IMR-90 (cell line): ENCODE measurements around the gene CEBPG. TPM values are rescaled to one million over a fixed set of nuclear protein-coding genes. Genes with fewer than 3 reads are reported as not detected.
A peak's percentile ranks its signal among the peaks of the same experiment; 100 is the strongest.

Source experiments
- ATAC-seq: fragments of 200-7000 bp; cut with Tn5 transposase; 2 replicates; pipeline ENCODE4 v1.9.1; 2020; ENCODE audit warnings: low read depth, mild to moderate bottlenecking, moderate library complexity
- BruUV-seq: library from RNA; stranded (reverse); fragments of 400-500 nt; replicated peaks from 2 replicates; lab custom pipeline; 2021; lab: Mats Ljungman, UMichigan
- CTCF ChIA-PET: fragments of 300-600 bp; formaldehyde crosslinking; extraction: SDS; loops from one replicate; lab custom pipeline; 2021; ENCODE audit warnings: antibody characterized with exemption; lab: Yijun Ruan, JAX
- POLR2A ChIA-PET: fragments of 300-600 bp; sonication (Branson Sonifier 250); formaldehyde crosslinking; loops from one replicate; lab custom pipeline; 2022; ENCODE audit warnings: antibody characterized with exemption; ENCODE audit not compliant: unreplicated experiment; lab: Charles Lee
- DNase-seq: peaks from one replicate; pipeline ENCODE4 v3.0.0; 2013
- H2AFZ ChIP-seq: replicated peaks from 2 replicates; pipeline ENCODE3; 2013; ENCODE audit warnings: low read length, mild to moderate bottlenecking; ENCODE audit not compliant: poor library complexity
- H2AK5ac ChIP-seq: 2 replicates; pipeline ENCODE4 v1.6.1; 2013; ENCODE audit warnings: low read depth, low read length, inconsistent platforms
- H2AK9ac ChIP-seq: replicated peaks from 2 replicates; pipeline ENCODE3; 2013; ENCODE audit warnings: mild to moderate bottlenecking, low read depth, low read length, moderate library complexity; ENCODE audit not compliant: poor library complexity
- H2BK120ac ChIP-seq: 2 replicates; pipeline ENCODE4 v1.6.1; 2013; ENCODE audit warnings: low read depth, low read length, inconsistent platforms
- H2BK15ac ChIP-seq: 3 replicates; pipeline ENCODE4 v1.6.1; 2013; ENCODE audit warnings: low read depth, low read length, inconsistent platforms
- H2BK20ac ChIP-seq: 2 replicates; pipeline ENCODE4 v1.6.1; 2013; ENCODE audit warnings: low read depth, mild to moderate bottlenecking, inconsistent platforms, low read length, moderate library complexity
- H2BK5ac ChIP-seq: 2 replicates; pipeline ENCODE4 v1.6.1; 2013; ENCODE audit warnings: mild to moderate bottlenecking, low read depth, low read length, inconsistent platforms; ENCODE audit not compliant: poor library complexity, severe bottlenecking
- H3K14ac ChIP-seq: replicated peaks from 2 replicates; pipeline ENCODE4 v1.6.1; 2013; ENCODE audit warnings: low read depth, low read length, inconsistent platforms
- H3K18ac ChIP-seq: 2 replicates; pipeline ENCODE4 v1.6.1; 2013; ENCODE audit warnings: low read depth, low read length, control low read depth
- H3K23ac ChIP-seq: 2 replicates; pipeline ENCODE4 v1.6.1; 2013; ENCODE audit warnings: low read depth, low read length, inconsistent platforms
- H3K27ac ChIP-seq: 2 replicates; pipeline ENCODE4 v1.5.1; 2013; ENCODE audit warnings: mild to moderate bottlenecking, control low read depth, low read length; ENCODE audit not compliant: insufficient read depth
- H3K27me3 ChIP-seq: 2 replicates; pipeline ENCODE4 v1.6.1; 2013; ENCODE audit warnings: low read length; ENCODE audit not compliant: control insufficient read depth, insufficient read depth
- H3K36me3 ChIP-seq: 2 replicates; pipeline ENCODE4 v1.6.1; 2013; ENCODE audit warnings: low read length, mixed read lengths; ENCODE audit not compliant: control insufficient read depth, insufficient read depth
- H3K4ac ChIP-seq: 2 replicates; pipeline ENCODE4 v1.6.1; 2013; ENCODE audit warnings: low read depth, low read length, inconsistent platforms
- H3K4me1 ChIP-seq: 2 replicates; pipeline ENCODE4 v1.6.1; 2013; ENCODE audit warnings: low read length, mixed read lengths; ENCODE audit not compliant: control insufficient read depth, insufficient read depth
- H3K4me2 ChIP-seq: 2 replicates; pipeline ENCODE4 v1.6.1; 2013; ENCODE audit warnings: low read depth, mild to moderate bottlenecking, control low read depth, low read length, moderate library complexity
- H3K4me3 ChIP-seq: 2 replicates; pipeline ENCODE4 v1.5.1; 2013; ENCODE audit warnings: low read depth, mild to moderate bottlenecking, control low read depth, low read length, moderate library complexity; ENCODE audit not compliant: insufficient read depth
- H3K56ac ChIP-seq: 2 replicates; pipeline ENCODE4 v1.6.1; 2013; ENCODE audit warnings: low read length, inconsistent platforms; ENCODE audit not compliant: insufficient read depth; ENCODE audit errors: extremely low read depth
- H3K79me1 ChIP-seq, 2 experiments: 2 replicates each; pipeline ENCODE4 v1.6.1; 2013; ENCODE audit warnings: low read length in 2 of 2, inconsistent platforms in 1 of 2, low read depth in 1 of 2
- H3K9ac ChIP-seq: 2 replicates; pipeline ENCODE4 v1.6.1; 2013; ENCODE audit warnings: low read depth, low read length, control low read depth
- H3K9me1 ChIP-seq: 2 replicates; pipeline ENCODE4 v1.6.1; 2013; ENCODE audit warnings: low read length, inconsistent platforms; ENCODE audit not compliant: insufficient read depth
- H3K9me3 ChIP-seq: 2 replicates; pipeline ENCODE4 v1.6.1; 2013; ENCODE audit warnings: low read length; ENCODE audit not compliant: control insufficient read depth, insufficient read depth
- H4K20me1 ChIP-seq: 2 replicates; pipeline ENCODE4 v1.6.1; 2013; ENCODE audit warnings: low read length, inconsistent platforms; ENCODE audit not compliant: insufficient read depth
- H4K5ac ChIP-seq: 2 replicates; pipeline ENCODE4 v1.6.1; 2013; ENCODE audit warnings: mild to moderate bottlenecking, low read depth, low read length, control low read depth
- H4K8ac ChIP-seq, 2 experiments: 2 replicates each; pipeline ENCODE4 v1.6.1; 2013; ENCODE audit warnings: low read depth in 2 of 2, low read length in 2 of 2, control low read depth in 1 of 2, inconsistent platforms in 1 of 2
- H4K91ac ChIP-seq: 2 replicates; pipeline ENCODE4 v1.6.1; 2013; ENCODE audit warnings: low read depth, low read length, inconsistent platforms; ENCODE audit not compliant: insufficient read depth
- CEBPB ChIP-seq: IDR thresholded peaks from 2 replicates; pipeline ENCODE4 v1.6.1; 2012; ENCODE audit warnings: low read depth, low read length, improper control_type of control experiment
- CHD1 ChIP-seq: IDR thresholded peaks from 2 replicates; pipeline ENCODE4 v1.6.1; 2012; ENCODE audit warnings: low read depth, low read length, improper control_type of control experiment
- CTCF ChIP-seq: conservative IDR thresholded peaks from 2 replicates; pipeline ENCODE4 v1.5.1; 2012; ENCODE audit warnings: mild to moderate bottlenecking, low read depth, low read length, improper control_type of control experiment
- ELK1 ChIP-seq: fragments of 150-350 bp; IDR thresholded peaks from 2 replicates; pipeline ENCODE4 v1.6.1; 2016; ENCODE audit warnings: low read depth, mild to moderate bottlenecking, low read length, moderate library complexity, borderline replicate concordance
- FOS ChIP-seq: fragments of 150-350 bp; IDR thresholded peaks from 2 replicates; pipeline ENCODE4 v1.6.1; 2016; ENCODE audit warnings: low read depth, low read length
- MAFK ChIP-seq: IDR thresholded peaks from 2 replicates; pipeline ENCODE4 v1.6.1; 2012; ENCODE audit warnings: low read depth, low read length, improper control_type of control experiment
- MAZ ChIP-seq: IDR thresholded peaks from 2 replicates; pipeline ENCODE4 v1.6.1; 2012; ENCODE audit warnings: low read depth, mild to moderate bottlenecking, low read length, improper control_type of control experiment, moderate library complexity, borderline replicate concordance
- MXI1 ChIP-seq: IDR thresholded peaks from 2 replicates; pipeline ENCODE4 v1.6.1; 2012; ENCODE audit warnings: low read depth, mild to moderate bottlenecking, low read length, moderate library complexity, borderline replicate concordance
- POLR2A ChIP-seq: IDR thresholded peaks from 2 replicates; pipeline ENCODE4 v1.6.1; 2012; ENCODE audit warnings: mild to moderate bottlenecking, low read depth, low read length
- RCOR1 ChIP-seq: IDR thresholded peaks from 2 replicates; pipeline ENCODE4 v1.6.1; 2012; ENCODE audit warnings: mild to moderate bottlenecking, low read length, improper control_type of control experiment; ENCODE audit not compliant: insufficient replicate concordance
- RFX5 ChIP-seq: IDR thresholded peaks from 2 replicates; pipeline ENCODE4 v1.8.0; 2012; ENCODE audit warnings: low read depth, mild to moderate bottlenecking, low read length, moderate library complexity
- SMC3 ChIP-seq: fragments of 150-350 bp; IDR thresholded peaks from 2 replicates; pipeline ENCODE4 v1.6.1; 2016; ENCODE audit warnings: low read depth, mild to moderate bottlenecking, antibody characterized with exemption, low read length, moderate library complexity
- WGBS, 2 experiments: methylation state at CpG; one replicate each; pipeline versions ENCODE4 v1.1.5 to v1.1.7; 2013; ENCODE audit warnings: missing lambda C conversion rate in 2 of 2; ENCODE audit not compliant: insufficient read length in 1 of 2; ENCODE audit errors: extremely low coverage in 2 of 2; 5-methylcytosine and 5-hydroxymethylcytosine counted together
- dilution Hi-C: fragments of 300-500 bp; cut with HindIII; formaldehyde crosslinking; loops from one replicate; pipeline ENCODE4 v1.14.3; 2018; ENCODE audit warnings: low sequenced_read_pairs; ENCODE audit not compliant: unreplicated experiment
- in situ Hi-C: fragments of 300-500 bp; cut with MboI; formaldehyde crosslinking; loops from 3 replicates; pipeline ENCODE4 v1.14.3; 2019; ENCODE audit warnings: low sequenced_read_pairs, inconsistent platforms, mixed read lengths
- intact Hi-C: fragments of 100-400 bp; cut with micrococcal nuclease; formaldehyde crosslinking; loops from 2 replicates; pipeline ENCODE4 v1.10.0; 2022
- polyA plus RNA-seq, 3 experiments: library from polyadenylated mRNA; depleted of rRNA; stranded (reverse); fragments of >200 nt; gene quantifications; 2 replicates each; pipeline ENCODE4 v1.2.3, GENCODE V29; 2012; ENCODE audit warnings: low replicate concordance in 1 of 3
- total RNA-seq: library from RNA; depleted of rRNA; stranded (reverse); fragments of >200 nt; gene quantifications from 2 replicates; pipeline ENCODE4 v1.2.3, GENCODE V29; 2012

Gene CEBPG
- total and polyA plus RNA-seq, 2 of the 4 experiments (the other 2 are of a cell fraction) = 9.2 to 14.3 TPM

DNA sequence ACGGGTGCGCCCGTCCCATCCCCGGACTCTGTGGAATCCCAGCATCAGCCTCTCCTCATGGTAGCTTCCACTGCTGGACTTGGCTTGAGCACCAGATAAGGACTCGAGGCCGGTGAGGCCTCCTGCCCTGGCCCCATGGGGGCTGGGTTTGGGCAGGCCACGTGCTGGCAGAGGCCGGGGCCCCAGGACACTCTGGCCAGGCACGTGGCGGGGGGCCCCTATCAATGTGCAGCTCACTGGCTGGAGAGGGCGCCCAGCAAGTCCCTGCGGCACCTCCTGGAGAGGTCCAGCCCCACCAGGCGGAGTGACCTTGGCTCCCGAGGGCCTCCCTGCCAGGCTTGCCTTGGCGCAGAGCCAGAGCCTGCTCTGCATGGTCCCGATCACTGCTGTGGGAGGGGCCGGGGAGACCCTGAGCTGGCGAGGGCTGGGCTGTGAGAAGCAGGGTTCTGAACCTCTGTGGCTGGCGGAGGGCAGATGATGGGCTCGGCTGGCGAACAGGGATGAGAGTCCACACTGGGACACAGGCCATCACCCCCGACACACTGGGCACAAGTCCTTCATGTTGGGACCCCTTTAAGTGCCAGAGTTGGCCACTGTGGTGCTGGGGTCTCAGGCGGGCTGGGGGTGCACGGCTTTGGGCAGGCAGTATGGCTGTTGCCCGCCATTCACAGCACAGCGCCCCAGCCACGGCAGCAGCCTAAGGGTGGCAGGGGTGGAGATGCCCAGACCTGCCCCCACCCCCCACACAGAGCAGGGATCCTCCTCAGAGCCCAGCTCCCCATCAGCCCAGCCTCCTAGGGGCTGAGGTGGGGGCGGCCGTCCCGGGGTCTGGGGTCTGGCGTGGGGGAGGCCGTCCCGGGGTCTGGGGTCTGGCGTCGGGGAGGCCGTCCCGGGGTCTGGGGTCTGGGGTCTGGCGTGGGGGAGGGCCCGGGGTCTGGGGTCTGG, 19.1 kb downstream of the CEBPG start:
- Histone ChIP-seq H3K9me3 (no peaks in the 10 kb centered on the region), H4K20me1 (peaks cover 56% of the 10 kb centered on the region), H4K5ac (no peak overlapping the region), H2BK120ac (no peak overlapping the region), H2AFZ (peak overlapping the region; percentile 51), H3K18ac (no peak overlapping the region), H3K79me1 (peaks cover 0 to 32% of the 10 kb centered on the region in 2 experiments; a peak in 2 of 4 replicates), H3K23ac (no peak overlapping the region), H3K56ac (no peak overlapping the region), H3K9ac (no peak overlapping the region), H3K14ac (no peak overlapping the region), H4K91ac (no peak overlapping the region), H4K8ac (no peak overlapping the region), H2AK5ac (no peak overlapping the region), H2BK5ac (no peak overlapping the region), H3K27ac (no peak overlapping the region), H3K4ac (no peak overlapping the region), H2BK15ac (no peak overlapping the region), H3K36me3 (peaks cover 6% of the 10 kb centered on the region), H3K4me3 (no peak overlapping the region), H2AK9ac (peak overlapping the region; percentile 55), H3K4me2 (no peak overlapping the region), H3K27me3 (no peaks in the 10 kb centered on the region), H3K9me1 (peaks cover 6% of the 10 kb centered on the region), H3K4me1 (peaks cover 28% of the 10 kb centered on the region), H2BK20ac (no peak overlapping the region)
- dilution Hi-C loops = no loop called here
- CTCF ChIA-PET = no interaction called here
- TF ChIP-seq RCOR1 (no peak), MAFK (no peak), FOS (no peak), CEBPB (no peak), POLR2A (no peak), MAZ (no peak), ELK1 (no peak), SMC3 (no peak), CTCF (no peak), MXI1 (no peak), RFX5 (no peak), CHD1 (no peak)
- 73% methylated on average over 11 of the region's 39 CpGs; no CpG with 5 or more reads in 1 of the 2 experiments for WGBS, 2 experiments
- intact Hi-C loops = no loop called here
- DNase-seq (no peak), ATAC-seq (no peak)
- in situ Hi-C loops = no loop called here
- POLR2A ChIA-PET = no interaction called here
- BruUV-seq = no TSS peak
